ENCODE data around the gene PTPRA. TPM values are rescaled to one million over a fixed set of nuclear protein-coding genes. Genes with fewer than 3 reads are reported as not detected.

The PTPRA gene
- total and polyA plus RNA-seq, 2 of the 13 experiments (the other 11 are each of a cell fraction or from before 2014, with no cell fraction given), result 47.2 to 127 TPM

GRCh38 chr20:2946988-2947961, 74.0 kb downstream of the PTPRA start (continued):
- TF ChIP-seq ZFP62 (CRISPR knock-in tag; IDR thresholded peaks at IDR 0.05) (no peak), ZC3H4 (CRISPR knock-in tag; IDR thresholded peaks at IDR 0.05; ENCODE audit: borderline replicate concordance) (no peak), ATF6 (CRISPR knock-in tag; conservative IDR thresholded peaks at IDR 0.05) (no peak), ZBTB33 (CRISPR knock-in tag; IDR thresholded peaks at IDR 0.05) (no peak), MEF2D (CRISPR knock-in tag; IDR thresholded peaks at IDR 0.05) (peak; percentile 61; the same call in 1 of the 2 replicates), TEAD3 (CRISPR knock-in tag; optimal IDR thresholded peaks at IDR 0.05; ENCODE audit: borderline replicate concordance) (peak; percentile 90), HMGXB4 (CRISPR knock-in tag; IDR thresholded peaks at IDR 0.05; ENCODE audit: borderline replicate concordance in 1 of 2, low read depth in 1 of 2) (peak in 1 of 2 experiments; percentile 89; a peak in 2 of 4 replicates), DNMT3B (CRISPR knock-in tag; conservative IDR thresholded peaks at IDR 0.05) (no peak; the same call in 1 of the 2 replicates), LBX2 (CRISPR knock-in tag; IDR thresholded peaks at IDR 0.05; ENCODE audit: borderline replicate concordance) (no peak), RNF219 (CRISPR knock-in tag; IDR thresholded peaks at IDR 0.05) (no peak), SNAI1 (CRISPR knock-in tag; IDR thresholded peaks at IDR 0.05; ENCODE audit: borderline replicate concordance) (no peak), ATF1 (CRISPR knock-in tag; IDR thresholded peaks at IDR 0.05) (peak; percentile 70; the same call in 1 of the 2 replicates), POLR2G (IDR thresholded peaks at IDR 0.05; ENCODE audit: low read depth, low read length) (no peak), PCBP2 (optimal IDR thresholded peaks at IDR 0.05; ENCODE audit: low read depth, low read length, poor library complexity, severe bottlenecking) (no peak), HOXA3 (CRISPR knock-in tag; IDR thresholded peaks at IDR 0.05) (peak; percentile 90), SMARCE1 (IDR thresholded peaks at IDR 0.05; ENCODE audit: borderline replicate concordance) (no peak), ZKSCAN1 (IDR thresholded peaks at IDR 0.05; ENCODE audit: low read length) (peak; percentile 59; the same call in 1 of the 2 replicates), WIZ (CRISPR knock-in tag; IDR thresholded peaks at IDR 0.05) (no peak), SUZ12 (IDR thresholded peaks at IDR 0.05; ENCODE audit: low read depth, low read length) (no peak), NCOR1 (IDR thresholded peaks at IDR 0.05; ENCODE audit: borderline replicate concordance, low read length) (peak; percentile 93)
